NOMO-1 treated with DMSO at 0.1 percent for 48 hours (cell line): ENCODE measurements around the gene CCSER1.
A peak's percentile ranks its signal among the peaks of the same experiment; 100 is the strongest.

Experiments
- DNase-seq: peaks from one replicate; lab custom pipeline; 2025; ENCODE audit not compliant: unreplicated experiment; lab: John Stamatoyannopoulos, UW

Gene CCSER1

GRCh38 chr4:90127223-90127705 is at the start of gene CCSER1:
Gene CCSER1, plus strand, starts transcription at chr4:90127394.
- no peak for DNase-seq

- DNase-seq, result no peak
Measured at GRCh38 chr4:90078440-90078839, 48.8 kb upstream of the CCSER1 start.

- DNase-seq, result no peak
Measured at GRCh38 chr4:90080116-90080515, 47.1 kb upstream of the CCSER1 start.

- no peak for DNase-seq
Measured at GRCh38 chr4:90081432-90082144, 45.6 kb upstream of the CCSER1 start.

- no peak for DNase-seq
Measured at GRCh38 chr4:90082449-90082848, 44.7 kb upstream of the CCSER1 start.

GRCh38 chr4:90084277-90084966 is 42.8 kb upstream of the CCSER1 start:
- no peak for DNase-seq

- no peak for DNase-seq
Measured at GRCh38 chr4:90084967-90085295, 42.3 kb upstream of the CCSER1 start.

GRCh38 chr4:90093526-90093925 is 33.7 kb upstream of the CCSER1 start:
- DNase-seq, result no peak

GRCh38 chr4:90095000-90095399 is 32.2 kb upstream of the CCSER1 start:
- no peak for DNase-seq

- DNase-seq, result peak; percentile 43
Measured at GRCh38 chr4:90099812-90100211, 27.4 kb upstream of the CCSER1 start.

GRCh38 chr4:90103991-90104390 is 23.2 kb upstream of the CCSER1 start:
- DNase-seq, result no peak

GRCh38 chr4:90105274-90105673 is 21.9 kb upstream of the CCSER1 start:
- no peak for DNase-seq

GRCh38 chr4:90112715-90113114 is 14.5 kb upstream of the CCSER1 start:
- DNase-seq, result no peak

- DNase-seq, result no peak
Measured at GRCh38 chr4:90113881-90114457, 13.2 kb upstream of the CCSER1 start.

- no peak for DNase-seq
Measured at GRCh38 chr4:90118527-90119195, 8.5 kb upstream of the CCSER1 start.

GRCh38 chr4:90120037-90120436 is 7.2 kb upstream of the CCSER1 start:
- DNase-seq, result no peak

GRCh38 chr4:90120815-90121214 is 6.4 kb upstream of the CCSER1 start:
- no peak for DNase-seq

GRCh38 chr4:90121676-90122354 is 5.4 kb upstream of the CCSER1 start:
- DNase-seq, result no peak

- DNase-seq, result no peak
Measured at GRCh38 chr4:90122355-90122748, 4.8 kb upstream of the CCSER1 start.

- no peak for DNase-seq
Measured at GRCh38 chr4:90124276-90124675, 2.9 kb upstream of the CCSER1 start.

- no peak for DNase-seq
Measured at GRCh38 chr4:90126805-90127204, 389 bp upstream of the CCSER1 start.
